ENCODE measurements around the gene FBXL13. TPM values are rescaled to one million over a fixed set of nuclear protein-coding genes. Genes with fewer than 3 reads are reported as not detected.
"Not testable (repeated sequence)": the region's sequence is repeated elsewhere in the genome, so short reads cannot be mapped to it uniquely, and the experiment has no call there.

The FBXL13 gene
- total RNA-seq, 1 donor from 2014 or later: 0.39 TPM

GRCh38 chr7:103025341-103025740 lies 49.3 kb downstream of the FBXL13 start:
- no peak for DNase-seq (ENCODE audit: low read depth in 2 of 2)

- not testable (repeated sequence) for DNase-seq (ENCODE audit: low read depth in 2 of 2)
These were observed 51.0 kb downstream of the FBXL13 start for GRCh38 chr7:103023578-103023977.

DNA sequence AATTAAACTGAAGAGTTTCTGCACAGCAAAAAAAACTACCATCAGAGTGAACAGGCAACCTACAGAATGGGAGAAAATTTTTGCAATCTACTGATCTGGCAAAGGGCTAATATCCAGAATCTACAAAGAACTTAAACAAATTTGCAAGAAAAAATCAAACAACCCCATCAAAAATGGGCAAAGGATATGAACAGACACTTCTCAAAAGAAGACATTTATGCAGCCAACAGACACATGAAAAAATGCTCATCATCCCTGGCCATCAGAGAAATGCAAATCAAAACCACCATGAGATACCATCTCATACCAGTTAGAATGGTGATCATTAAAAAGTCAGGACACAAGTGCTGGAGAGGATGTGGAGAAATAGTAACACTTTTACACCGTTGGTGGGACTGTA lies 53.1 kb downstream of the FBXL13 start:
- DNase-seq (ENCODE audit: low read depth in 2 of 2): not testable (repeated sequence)

DNA sequence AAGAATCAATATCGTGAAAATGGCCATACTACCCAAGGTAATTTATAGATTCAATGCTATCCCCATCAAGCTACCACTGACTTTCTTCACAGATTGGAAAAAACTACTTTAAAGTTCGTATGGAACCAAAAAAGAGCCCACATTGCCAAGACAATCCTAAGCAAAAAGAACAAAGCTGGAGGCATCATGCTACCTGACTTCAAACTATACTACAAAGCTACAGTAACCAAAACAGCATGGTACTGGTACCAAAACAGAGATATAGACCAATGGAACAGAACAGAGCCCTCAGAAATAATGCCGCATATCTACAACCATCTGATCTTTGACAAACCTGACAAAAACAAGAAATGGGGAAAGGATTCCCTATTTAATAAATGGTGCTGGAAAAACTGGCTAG lies 53.7 kb downstream of the FBXL13 start:
- not testable (repeated sequence) for DNase-seq (ENCODE audit: low read depth in 2 of 2)

GRCh38 chr7:103018295-103018694 lies 56.3 kb downstream of the FBXL13 start:
- not testable (repeated sequence) for DNase-seq (ENCODE audit: low read depth in 2 of 2)

GRCh38 chr7:103011650-103012049 lies 62.9 kb downstream of the FBXL13 start:
- peak in 1 of 2 donors; percentile 39 for DNase-seq (ENCODE audit: low read depth in 2 of 2)

GRCh38 chr7:103010211-103010610 lies 64.4 kb downstream of the FBXL13 start:
- DNase-seq (ENCODE audit: low read depth in 2 of 2): no peak

- DNase-seq (ENCODE audit: low read depth in 2 of 2): peak in 1 of 2 donors; percentile 47
These were observed 65.0 kb downstream of the FBXL13 start for GRCh38 chr7:103009466-103010185.

DNA sequence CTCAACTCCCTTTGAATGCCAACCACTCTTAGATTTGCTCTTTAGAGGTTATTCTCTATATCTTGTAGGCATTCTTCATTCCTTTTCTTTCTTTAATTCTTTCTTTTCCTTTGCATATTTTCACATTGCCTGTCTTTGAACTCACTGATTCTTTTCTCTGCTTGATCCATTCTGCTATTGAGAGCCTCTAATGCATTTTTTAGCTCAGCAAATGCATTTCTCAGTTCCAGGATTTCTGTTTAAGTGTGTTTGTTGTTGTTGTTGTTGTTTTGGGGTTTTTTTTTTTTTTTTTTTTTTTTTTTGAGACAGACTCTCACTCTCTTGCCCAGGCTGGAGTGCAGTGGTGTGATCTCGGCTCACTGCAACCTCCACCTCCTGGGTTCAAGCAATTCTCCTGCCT lies 71.6 kb downstream of the FBXL13 start:
- no peak for DNase-seq (ENCODE audit: low read depth in 2 of 2)

DNA sequence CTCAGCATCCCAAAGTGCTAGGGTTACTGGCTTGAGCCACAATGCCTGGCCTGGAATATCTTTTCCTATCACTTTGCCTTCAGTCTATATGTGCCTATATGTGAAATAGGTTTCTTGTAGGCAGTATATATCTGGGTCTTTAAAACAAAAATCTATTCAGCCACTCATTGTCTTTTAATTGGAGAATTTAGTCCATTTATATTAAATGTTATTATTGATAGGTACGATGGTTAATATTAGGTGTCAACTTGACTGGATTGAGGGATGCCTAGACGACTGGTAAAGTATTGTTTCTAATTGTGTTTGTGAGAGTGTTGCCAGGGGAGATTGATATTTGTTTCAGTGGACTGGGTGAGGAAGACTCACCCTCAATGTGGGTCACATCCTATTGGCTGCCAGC lies 73.4 kb downstream of the FBXL13 start:
- DNase-seq (ENCODE audit: low read depth in 2 of 2): no peak

DNA sequence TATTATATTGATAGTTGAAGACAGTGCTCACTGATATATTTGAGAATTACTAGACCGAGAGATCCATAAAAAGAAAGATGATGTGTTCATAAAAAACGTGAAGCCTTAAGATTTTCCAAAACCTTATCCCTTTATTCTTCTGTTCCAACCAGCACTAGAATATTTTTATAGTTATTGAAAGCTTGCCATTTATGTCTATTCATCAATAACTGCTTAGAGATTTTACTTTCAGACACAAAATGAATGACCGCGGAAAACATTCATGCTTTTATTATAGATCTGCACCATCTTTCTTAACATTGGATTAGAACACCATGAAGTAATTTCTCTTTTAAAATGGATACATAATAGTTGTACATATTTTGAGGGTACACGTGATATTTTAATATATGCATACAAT lies 77.6 kb downstream of the FBXL13 start:
- DNase-seq (ENCODE audit: low read depth in 2 of 2): no peak

DNA sequence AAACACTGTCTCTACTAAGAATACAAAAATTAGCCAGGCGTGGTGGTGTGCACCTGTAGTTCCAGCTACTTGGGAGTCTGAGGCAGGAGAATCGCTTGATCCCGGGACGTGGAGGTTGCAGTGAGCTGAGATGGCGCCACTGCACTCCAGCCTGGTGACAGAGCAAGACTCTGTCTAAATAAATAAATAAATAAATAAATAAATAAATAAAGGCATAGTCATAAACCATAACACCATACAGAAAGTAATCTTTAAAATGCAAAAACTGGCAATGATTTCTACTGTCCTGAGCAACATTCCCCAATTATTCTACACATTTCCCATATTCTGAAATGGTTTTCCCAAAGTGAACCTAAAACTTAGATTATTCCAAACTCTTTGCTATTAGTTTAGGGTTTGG lies 79.0 kb downstream of the FBXL13 start:
- DNase-seq (ENCODE audit: low read depth in 2 of 2): not testable (repeated sequence)

DNA sequence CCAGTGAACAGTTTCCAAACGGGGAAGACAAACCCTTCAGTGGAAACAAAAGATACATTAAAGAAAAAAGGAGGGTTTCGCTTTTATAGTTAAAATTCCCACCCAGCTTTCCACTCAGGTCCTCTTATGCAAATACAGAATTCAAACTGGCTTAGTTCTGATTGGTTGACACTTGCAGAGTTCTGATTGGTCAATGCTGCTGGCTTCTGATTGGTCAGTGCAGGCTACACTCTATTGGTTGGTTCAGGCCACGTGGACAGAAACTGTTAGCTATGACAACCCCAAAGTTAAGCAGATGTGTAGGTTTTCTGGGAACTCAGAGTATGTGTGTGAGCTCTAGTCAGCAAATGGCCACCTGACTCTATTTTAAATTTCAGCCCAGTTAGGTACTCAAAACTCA lies 80.0 kb downstream of the FBXL13 start:
- DNase-seq (ENCODE audit: low read depth in 2 of 2): no peak

GRCh38 chr7:102993718-102994029 lies 80.9 kb downstream of the FBXL13 start:
- DNase-seq (ENCODE audit: low read depth in 2 of 2): no peak

- DNase-seq (ENCODE audit: low read depth in 2 of 2): peak; percentile 69 to 99
These were observed 81.5 kb downstream of the FBXL13 start for GRCh38 chr7:102992938-102993717.

GRCh38 chr7:102992509-102992937 lies 82.1 kb downstream of the FBXL13 start:
- DNase-seq (ENCODE audit: low read depth in 2 of 2): no peak

- peak; percentile 64 to 98 for DNase-seq (ENCODE audit: low read depth in 2 of 2)
These were observed 82.9 kb downstream of the FBXL13 start for GRCh38 chr7:102991540-102992214.

DNA sequence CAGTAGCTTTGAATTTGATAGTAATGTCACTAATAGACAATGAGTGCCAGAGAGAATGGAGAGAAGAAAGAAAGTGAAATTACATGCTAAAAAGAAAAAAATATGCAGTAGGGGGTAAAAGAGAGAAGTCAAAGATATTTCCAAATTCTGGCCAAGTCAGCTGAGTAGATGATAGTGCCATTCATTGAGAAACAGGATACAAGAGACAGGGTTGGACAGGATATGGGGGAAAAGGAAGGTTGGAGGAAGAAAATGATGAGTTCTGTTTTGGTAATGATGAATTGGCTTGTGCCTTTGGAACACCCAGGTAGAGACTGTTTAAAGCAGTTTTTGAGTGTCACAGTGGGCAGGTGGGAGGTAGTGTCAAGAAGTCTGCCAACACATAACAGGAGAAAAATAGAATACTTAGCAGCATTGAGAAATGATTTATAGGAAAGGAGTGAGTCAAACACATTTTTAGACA lies 83.5 kb downstream of the FBXL13 start:
- DNase-seq (ENCODE audit: low read depth in 2 of 2): no peak

GRCh38 chr7:102990642-102991041 lies 84.0 kb downstream of the FBXL13 start:
- no peak for DNase-seq (ENCODE audit: low read depth in 2 of 2)

DNA sequence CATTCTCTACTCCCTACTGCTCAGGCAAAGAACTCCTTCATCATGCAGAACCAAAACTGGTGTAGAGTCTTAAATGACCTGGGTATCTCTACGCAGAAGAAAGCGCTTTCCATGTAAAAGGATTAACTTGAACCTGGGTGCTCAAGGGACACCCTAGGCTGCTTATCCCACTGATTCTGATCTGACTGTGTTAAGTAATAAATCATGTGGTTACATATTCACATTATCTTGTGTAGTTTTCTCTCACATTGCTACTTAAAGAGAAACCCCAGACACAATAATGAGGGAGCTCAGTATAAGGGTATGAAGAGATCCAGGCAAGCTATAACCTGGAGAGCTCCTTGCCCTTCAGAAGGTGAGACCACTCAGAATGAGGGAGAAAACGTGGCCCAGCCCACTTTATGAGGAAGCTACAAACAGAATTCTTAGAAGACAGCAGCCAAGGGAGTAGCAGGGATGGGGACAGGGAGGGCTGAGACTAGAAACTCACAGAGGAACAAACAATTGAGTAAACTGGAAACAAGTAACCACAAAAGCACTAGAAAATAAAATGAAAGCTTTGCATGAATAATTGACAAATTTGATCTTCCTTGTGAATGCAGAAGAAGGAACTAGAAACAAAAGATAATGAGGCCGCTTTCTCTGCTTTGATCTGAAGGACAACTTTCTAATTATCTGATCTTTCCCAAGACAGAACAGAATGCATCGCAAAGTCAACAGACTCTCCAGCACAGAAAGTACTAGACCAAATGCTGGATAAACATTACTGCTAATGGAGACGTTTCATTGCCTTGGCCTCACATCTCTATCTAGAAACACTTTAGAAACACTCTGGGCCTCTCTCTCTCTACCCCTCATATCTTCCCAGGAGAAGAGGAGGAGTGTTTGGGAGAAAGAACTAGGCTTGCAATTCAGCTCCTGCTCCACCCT lies 85.7 kb downstream of the FBXL13 start:
- DNase-seq (ENCODE audit: low read depth in 2 of 2): no peak

DNA sequence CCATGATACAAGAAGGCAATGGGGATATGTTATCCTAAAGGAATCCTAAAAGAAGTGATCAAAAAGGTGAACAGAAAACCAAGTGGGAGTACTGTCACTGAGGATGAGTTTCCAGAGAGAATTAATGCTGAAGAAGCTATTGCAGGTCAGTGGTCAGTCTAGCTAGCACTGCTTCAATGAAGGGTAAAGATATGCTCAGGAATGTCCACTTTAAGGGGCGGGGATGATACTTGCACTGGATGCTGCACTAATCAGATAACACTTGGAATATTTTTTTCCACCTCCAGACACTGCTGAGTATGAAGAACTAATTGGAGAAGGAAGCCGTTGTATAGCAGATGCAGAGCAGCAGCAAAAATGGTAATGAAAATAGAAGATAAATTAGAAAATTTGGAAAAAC lies 86.5 kb downstream of the FBXL13 start:
- DNase-seq (ENCODE audit: low read depth in 2 of 2): no peak

Data from dermis microvascular lymphatic vessel endothelial cell (primary cell).